Cortex of kidney (tissue), 1 donor: Measurements from ENCODE around the gene EPHA10.

Experiments
- DNase-seq: peaks from one replicate; lab custom pipeline; 2025; lab: John Stamatoyannopoulos, UW

Gene EPHA10

GRCh38 chr1:37676281-37677142, 88.4 kb downstream of the EPHA10 start:
- no peak for DNase-seq

DNA sequence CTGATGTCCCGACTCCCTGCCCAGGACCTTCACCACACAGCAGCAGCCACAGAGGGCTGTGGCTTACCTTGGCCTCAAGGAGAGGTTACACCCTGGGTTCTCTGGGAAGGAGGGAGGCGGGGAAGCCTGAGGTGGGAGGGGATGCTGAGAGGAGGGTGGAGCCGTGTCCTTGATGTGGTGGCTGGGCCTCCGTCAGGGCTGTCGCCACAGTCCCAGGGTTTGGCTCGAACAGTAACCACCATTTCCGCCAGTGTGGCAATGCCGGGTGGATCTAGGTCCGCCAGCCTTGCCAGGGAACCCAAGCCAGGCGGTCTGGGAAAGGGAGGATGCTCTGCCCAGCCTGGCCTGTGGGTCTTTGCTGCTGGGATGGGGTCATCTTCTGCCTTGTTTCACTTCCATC, 91.0 kb downstream of the EPHA10 start:
- no peak for DNase-seq

GRCh38 chr1:37672136-37672870, 92.6 kb downstream of the EPHA10 start:
- DNase-seq = no peak

DNA sequence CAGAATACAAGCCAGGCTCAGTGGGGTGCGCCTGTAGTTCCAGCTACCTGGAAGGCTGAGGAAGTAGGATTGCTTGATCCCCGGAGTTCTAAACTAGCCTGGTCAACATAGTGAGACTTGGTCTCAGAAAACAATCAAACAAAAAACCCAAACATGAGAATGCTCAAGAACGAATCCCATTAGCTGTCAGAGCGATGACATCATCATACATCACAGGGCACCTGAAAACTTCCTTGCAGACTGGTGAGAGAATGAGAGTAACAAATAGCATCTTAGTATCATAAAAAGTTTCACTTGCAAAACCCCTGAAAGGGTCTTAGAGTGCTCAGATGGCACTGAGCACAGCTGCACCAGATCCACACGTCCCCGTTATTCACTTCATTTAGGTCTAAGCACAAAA, 93.7 kb downstream of the EPHA10 start:
- DNase-seq = no peak

- DNase-seq = no peak
Measured at GRCh38 chr1:37670133-37670532, 94.8 kb downstream of the EPHA10 start.

DNA sequence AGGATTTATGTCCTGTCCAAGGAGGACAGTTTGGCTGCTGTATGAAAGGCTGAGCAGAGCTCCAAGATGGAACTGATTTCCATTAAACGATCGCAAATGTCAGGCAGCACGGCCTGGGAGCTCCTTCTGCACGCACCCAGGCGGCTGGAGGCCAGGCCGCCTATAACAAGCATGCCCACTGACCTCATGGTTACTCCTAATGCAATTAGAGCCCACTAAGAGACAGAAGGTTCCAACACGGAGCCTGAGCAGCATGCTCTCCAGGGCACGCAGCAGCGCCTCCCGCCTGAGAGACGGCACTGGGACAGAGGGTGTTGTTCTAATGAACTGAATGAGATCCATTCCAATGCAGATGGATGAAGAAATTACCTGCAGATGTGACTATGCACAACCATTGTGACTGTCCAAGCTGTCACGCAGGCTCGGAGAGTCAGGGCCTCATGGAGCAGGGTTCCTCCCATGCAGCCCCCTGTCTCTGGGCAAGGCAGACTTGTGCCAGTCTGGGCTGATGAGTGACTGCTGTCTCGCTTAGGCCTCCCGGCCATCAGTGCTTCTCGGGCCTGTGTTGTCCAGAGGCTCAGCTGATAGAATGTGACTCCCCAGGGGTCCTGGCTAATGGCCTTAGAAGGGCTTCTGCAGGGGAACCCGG, 97.8 kb downstream of the EPHA10 start:
- DNase-seq = no peak

DNA sequence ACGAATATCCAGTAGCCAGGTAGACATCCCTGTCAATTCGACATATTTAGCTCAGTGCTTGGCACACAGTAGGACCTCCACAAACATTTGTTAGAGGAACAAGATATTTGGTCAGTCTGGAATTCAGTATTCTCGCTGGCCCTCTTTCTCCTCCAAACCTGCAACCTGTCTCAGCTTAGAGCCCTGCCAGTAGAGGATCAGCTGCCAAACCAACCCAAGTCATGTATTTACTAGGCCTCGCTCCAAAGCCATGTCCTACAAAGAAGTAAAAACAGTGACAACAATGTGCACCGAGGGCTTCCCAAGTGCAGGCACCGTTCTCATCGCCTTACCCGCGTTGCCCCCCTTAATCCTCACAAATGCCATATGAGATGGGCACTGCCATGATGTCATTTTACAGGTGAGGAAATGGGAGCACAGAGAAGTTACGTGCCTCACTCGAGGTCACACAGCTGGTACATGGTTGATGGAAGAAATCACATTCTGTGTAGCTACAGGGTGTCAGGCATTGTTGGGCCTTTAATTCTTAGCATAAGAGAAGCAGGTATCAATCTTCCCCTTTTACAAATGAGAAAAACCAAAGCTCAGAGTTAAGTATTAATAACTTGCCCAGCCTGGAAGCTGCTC, 98.6 kb downstream of the EPHA10 start:
- DNase-seq = no peak
